MM.1S (cell line): Measurements from ENCODE around the gene BBC3.

Source experiments
- DNase-seq: peaks from one replicate; pipeline ENCODE4 v3.0.0-alpha.2; 2015
- H2AFZ ChIP-seq: fragments of 300-600 bp; sonication (generic); 2 replicates; pipeline ENCODE4 v1.6.0; 2016; ENCODE audit warnings: antibody characterized with exemption, low read length
- H3F3A ChIP-seq: fragments of 300-600 bp; sonication (generic); 2 replicates; pipeline ENCODE4 v1.6.1; 2016; ENCODE audit warnings: mild to moderate bottlenecking, antibody characterized with exemption, low read length, moderate library complexity, mixed read lengths; ENCODE audit not compliant: insufficient read depth
- H3K27ac ChIP-seq: fragments of 300-600 bp; sonication (generic); 2 replicates; pipeline ENCODE4 v1.5.1; 2016; ENCODE audit warnings: mild to moderate bottlenecking, low read length
- H3K27me3 ChIP-seq: fragments of 300-600 bp; sonication (generic); replicated peaks from 2 replicates; pipeline ENCODE4 v1.6.0; 2016; ENCODE audit warnings: low read length; ENCODE audit not compliant: insufficient read depth
- H3K36me3 ChIP-seq: fragments of 300-600 bp; sonication (generic); replicated peaks from 2 replicates; pipeline ENCODE4 v1.6.1; 2016; ENCODE audit warnings: mild to moderate bottlenecking, low read length, mixed read lengths; ENCODE audit not compliant: insufficient read depth
- H3K4me1 ChIP-seq: fragments of 300-600 bp; sonication (generic); 2 replicates; pipeline ENCODE4 v1.6.1; 2016; ENCODE audit warnings: low read length, mixed read lengths
- H3K4me2 ChIP-seq: fragments of 300-600 bp; sonication (generic); 2 replicates; pipeline ENCODE4 v1.6.0; 2016; ENCODE audit warnings: low read depth, low read length
- H3K4me3 ChIP-seq: fragments of 300-600 bp; sonication (generic); 2 replicates; pipeline ENCODE4 v1.5.1; 2016; ENCODE audit warnings: low read length, mixed read lengths
- H3K79me2 ChIP-seq: fragments of 300-600 bp; sonication (generic); 2 replicates; pipeline ENCODE4 v1.6.1; 2016; ENCODE audit warnings: mixed run types, low read length, mixed read lengths
- H3K9ac ChIP-seq: fragments of 300-600 bp; sonication (generic); 2 replicates; pipeline ENCODE4 v1.6.1; 2016; ENCODE audit warnings: low read length, mixed read lengths
- H3K9me2 ChIP-seq: fragments of 300-600 bp; sonication (generic); replicated peaks from 2 replicates; pipeline ENCODE4 v1.6.1; 2016; ENCODE audit warnings: mild to moderate bottlenecking, low read length, mixed read lengths; ENCODE audit not compliant: insufficient read depth
- H3K9me3 ChIP-seq: fragments of 300-600 bp; sonication (generic); replicated peaks from 2 replicates; pipeline ENCODE4 v1.6.1; 2016; ENCODE audit warnings: mild to moderate bottlenecking, low read length, mixed read lengths; ENCODE audit not compliant: insufficient read depth
- H4K20me1 ChIP-seq: fragments of 300-600 bp; sonication (generic); 2 replicates; pipeline ENCODE4 v1.6.1; 2016; ENCODE audit warnings: mild to moderate bottlenecking, low read length, moderate library complexity, mixed read lengths; ENCODE audit not compliant: insufficient read depth
- EZH2 ChIP-seq: fragments of 300-600 bp; sonication (generic); optimal IDR thresholded peaks from 2 replicates; pipeline ENCODE3; 2017; ENCODE audit warnings: low read depth, mild to moderate bottlenecking, antibody characterized with exemption, low read length, mixed read lengths
- EZH2phosphoT487 ChIP-seq: fragments of 300-600 bp; sonication (generic); IDR thresholded peaks from 2 replicates; pipeline ENCODE4 v1.6.1; 2018; ENCODE audit warnings: antibody characterized with exemption, low read length
- TF ChIP-seq, protein P1 (sequence below): fragments of 300-600 bp; sonication (generic); IDR thresholded peaks from 2 replicates; pipeline ENCODE4 v1.5.1; 2016; ENCODE audit warnings: antibody characterized with exemption, low read length, mixed read lengths

BBC3 gene

DNA sequence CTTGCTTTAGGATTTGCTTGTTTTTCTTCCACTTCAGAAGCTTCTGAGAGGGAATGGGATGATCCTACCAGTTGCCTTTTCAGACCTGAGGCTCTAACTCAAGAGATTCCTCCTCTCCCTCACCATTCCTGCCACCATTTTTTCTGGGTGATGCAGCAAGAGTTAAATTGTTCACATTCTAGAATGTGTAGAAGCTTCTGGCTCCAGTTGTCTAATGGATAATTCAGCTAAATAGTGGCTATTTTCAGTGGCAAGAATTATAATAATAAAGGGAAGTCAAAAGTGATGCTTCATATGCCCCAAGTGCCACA, 20.9 kb downstream of the BBC3 start:
- Histone ChIP-seq H3K79me2 (0 out of 2 replicates have a peak, but pooled peaks cover 4% of the 10 kb centered on the region), H3K4me2 (no peak overlapping the region), H3K27me3 (no peaks in the 10 kb centered on the region), H3K36me3 (no peaks in the 10 kb centered on the region), H3K9me2 (no peaks in the 10 kb centered on the region), H4K20me1 (no peaks in the 10 kb centered on the region), H3K9ac (no peak overlapping the region), H3K27ac (peak overlapping the region; percentile 48; the same call in 1 of the 2 replicates), H3K4me1 (peaks cover 7% of the 10 kb centered on the region; the same call in 1 of the 2 replicates), H3K4me3 (no peak overlapping the region), H3K9me3 (no peaks in the 10 kb centered on the region), H3F3A (peaks cover 13% of the 10 kb centered on the region), H2AFZ (no peak overlapping the region)
- DNase-seq: no peak
- TF ChIP-seq EZH2 (no peak), EZH2phosphoT487 (no peak)
- TF ChIP-seq, protein P1, sequence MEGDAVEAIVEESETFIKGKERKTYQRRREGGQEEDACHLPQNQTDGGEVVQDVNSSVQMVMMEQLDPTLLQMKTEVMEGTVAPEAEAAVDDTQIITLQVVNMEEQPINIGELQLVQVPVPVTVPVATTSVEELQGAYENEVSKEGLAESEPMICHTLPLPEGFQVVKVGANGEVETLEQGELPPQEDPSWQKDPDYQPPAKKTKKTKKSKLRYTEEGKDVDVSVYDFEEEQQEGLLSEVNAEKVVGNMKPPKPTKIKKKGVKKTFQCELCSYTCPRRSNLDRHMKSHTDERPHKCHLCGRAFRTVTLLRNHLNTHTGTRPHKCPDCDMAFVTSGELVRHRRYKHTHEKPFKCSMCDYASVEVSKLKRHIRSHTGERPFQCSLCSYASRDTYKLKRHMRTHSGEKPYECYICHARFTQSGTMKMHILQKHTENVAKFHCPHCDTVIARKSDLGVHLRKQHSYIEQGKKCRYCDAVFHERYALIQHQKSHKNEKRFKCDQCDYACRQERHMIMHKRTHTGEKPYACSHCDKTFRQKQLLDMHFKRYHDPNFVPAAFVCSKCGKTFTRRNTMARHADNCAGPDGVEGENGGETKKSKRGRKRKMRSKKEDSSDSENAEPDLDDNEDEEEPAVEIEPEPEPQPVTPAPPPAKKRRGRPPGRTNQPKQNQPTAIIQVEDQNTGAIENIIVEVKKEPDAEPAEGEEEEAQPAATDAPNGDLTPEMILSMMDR: no peak

DNA sequence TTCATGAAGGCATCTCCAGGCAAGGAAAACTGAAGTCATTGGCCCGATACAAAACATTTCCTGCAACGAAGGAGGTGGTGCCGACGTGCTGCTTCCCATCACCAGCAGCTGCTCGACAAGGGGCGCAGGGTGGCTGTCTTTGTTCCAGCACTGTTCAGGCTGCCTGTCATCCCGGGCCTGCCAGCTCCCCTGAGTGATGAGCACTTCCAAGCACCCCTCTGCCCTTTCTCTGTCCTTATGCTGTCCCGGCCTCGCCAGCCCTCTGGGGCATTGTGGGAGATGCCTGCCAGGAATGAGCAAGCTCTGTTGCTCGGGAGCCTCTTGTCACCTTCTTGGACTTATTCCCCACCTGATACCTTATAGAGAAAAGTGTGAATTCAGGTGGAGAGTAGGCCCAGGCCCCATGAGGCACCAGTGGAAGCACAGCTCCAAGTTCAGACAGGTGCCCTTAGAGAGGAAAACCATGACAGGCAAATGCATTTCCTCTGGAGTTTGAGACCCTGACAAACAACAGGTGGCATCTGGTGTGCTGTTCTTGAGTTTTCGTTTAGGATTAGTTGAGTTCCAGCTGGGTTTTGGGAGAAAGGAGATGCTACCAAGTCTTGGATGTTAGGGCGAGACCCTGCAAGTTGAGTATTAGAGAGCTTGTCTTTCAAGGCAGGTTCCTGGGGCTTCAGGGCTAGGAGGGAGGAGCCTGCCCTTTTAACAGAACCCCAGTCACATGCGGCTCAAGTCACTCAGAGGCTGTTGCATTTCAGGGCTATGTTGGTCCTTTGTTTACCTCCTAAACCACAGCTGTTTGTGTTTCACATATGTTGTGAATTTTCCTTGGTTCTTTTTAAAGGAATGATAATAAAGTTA, 21.4 kb downstream of the BBC3 start:
- H3K4me1 ChIP-seq: peaks cover 7% of the 10 kb centered on the region; the same call in 1 of the 2 replicates
- H3F3A ChIP-seq: peaks cover 13% of the 10 kb centered on the region
- H2AFZ ChIP-seq: no peak overlapping the region
- no peaks in the 10 kb centered on the region for H3K27me3 ChIP-seq
- TF ChIP-seq EZH2phosphoT487: no peak
- TF ChIP-seq, protein P1: no peak
- TF ChIP-seq EZH2: no peak
- no peaks in the 10 kb centered on the region for H3K9me2 ChIP-seq
- H3K27ac ChIP-seq: peak overlapping the region; percentile 48; the same call in 1 of the 2 replicates
- no peaks in the 10 kb centered on the region for H3K36me3 ChIP-seq
- DNase-seq: no peak
- no peak overlapping the region for H3K9ac ChIP-seq
- no peak overlapping the region for H3K4me3 ChIP-seq
- H3K4me2 ChIP-seq: no peak overlapping the region
- no peaks in the 10 kb centered on the region for H3K9me3 ChIP-seq
- 0 out of 2 replicates have a peak, but pooled peaks cover 8% of the 10 kb centered on the region for H3K79me2 ChIP-seq
- H4K20me1 ChIP-seq: no peaks in the 10 kb centered on the region

DNA sequence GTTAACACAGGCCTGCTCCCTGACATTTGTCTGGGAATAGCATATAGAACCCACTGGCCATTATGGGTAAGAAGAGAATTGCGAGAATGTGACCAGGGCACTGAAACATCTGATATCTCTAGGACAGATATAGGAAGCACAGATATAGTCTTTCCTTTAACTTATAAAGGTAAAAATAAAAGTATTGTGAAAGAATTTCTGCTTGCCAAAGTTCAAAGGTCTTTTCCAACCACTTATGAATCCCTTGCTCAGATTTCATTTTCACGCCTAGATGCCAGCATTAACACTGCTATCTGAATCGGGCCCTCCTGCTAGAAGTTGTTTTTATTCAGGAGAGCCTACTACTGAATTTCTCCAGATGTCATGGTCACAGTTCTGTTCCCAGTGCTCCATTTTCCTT, 27.7 kb downstream of the BBC3 start:
- Histone ChIP-seq H3K27ac (no peak overlapping the region), H3K9ac (no peak overlapping the region), H4K20me1 (no peaks in the 10 kb centered on the region), H3F3A (peaks cover 19% of the 10 kb centered on the region), H3K9me3 (no peaks in the 10 kb centered on the region), H3K4me1 (0 out of 2 replicates have a peak, but pooled peaks cover 3% of the 10 kb centered on the region), H3K9me2 (no peaks in the 10 kb centered on the region), H2AFZ (no peak overlapping the region), H3K36me3 (0 out of 2 replicates have a peak, but pooled peaks cover 5% of the 10 kb centered on the region), H3K79me2 (peaks cover 17% of the 10 kb centered on the region), H3K4me3 (no peak overlapping the region), H3K4me2 (no peak overlapping the region), H3K27me3 (no peaks in the 10 kb centered on the region)
- TF ChIP-seq EZH2: no peak
- DNase-seq: no peak

DNA sequence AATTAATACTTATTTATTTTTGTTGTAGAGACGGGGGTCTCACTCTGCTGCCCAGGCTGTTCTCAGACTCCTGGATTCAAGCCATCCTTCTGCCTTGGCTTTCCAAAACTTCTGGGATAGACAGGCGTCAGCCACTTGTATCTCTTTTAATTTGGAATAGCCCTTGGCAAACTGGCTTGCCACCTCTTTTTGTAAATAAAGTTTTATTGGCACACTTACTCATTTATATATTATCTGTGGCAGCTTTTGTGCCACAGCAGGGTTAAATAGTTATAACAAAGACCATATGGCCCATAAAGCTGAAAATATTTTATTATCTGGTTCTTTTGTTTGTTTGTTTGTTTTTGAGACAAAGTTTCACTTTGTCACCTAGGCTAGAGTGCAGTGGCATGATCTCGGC, 30.5 kb downstream of the BBC3 start:
- Histone ChIP-seq H3K79me2 (peaks cover 13% of the 10 kb centered on the region), H3K9me2 (no peaks in the 10 kb centered on the region), H3K36me3 (peaks cover 8% of the 10 kb centered on the region; the same call in 1 of the 2 replicates), H3K27ac (peak overlapping the region; percentile 53; the same call in 1 of the 2 replicates), H3K4me1 (0 out of 2 replicates have a peak, but pooled peaks cover 3% of the 10 kb centered on the region), H3K9ac (no peak overlapping the region), H3K4me3 (no peak overlapping the region), H3K27me3 (no peaks in the 10 kb centered on the region), H3K9me3 (no peaks in the 10 kb centered on the region), H3F3A (peaks cover 19% of the 10 kb centered on the region), H2AFZ (no peak overlapping the region), H4K20me1 (no peaks in the 10 kb centered on the region), H3K4me2 (no peak overlapping the region)
- DNase-seq: no peak
- TF ChIP-seq EZH2 (no peak), EZH2phosphoT487 (no peak)
- TF ChIP-seq, protein P1: no peak
